ENCODE results near the gene CNTLN.
"Not testable (repeated sequence)": the region's sequence is repeated elsewhere in the genome, so short reads cannot be mapped to it uniquely, and the experiment has no call there.

The CNTLN gene

GRCh38 chr9:17185481-17186029 lies 50.7 kb downstream of the CNTLN start:
- in situ Hi-C loops (cut with MboI; ENCODE audit: low sequenced_read_pairs) = no loop called here

GRCh38 chr9:17191082-17191481 lies 56.2 kb downstream of the CNTLN start:
- in situ Hi-C loops (cut with MboI; ENCODE audit: low sequenced_read_pairs) = no loop called here

DNA sequence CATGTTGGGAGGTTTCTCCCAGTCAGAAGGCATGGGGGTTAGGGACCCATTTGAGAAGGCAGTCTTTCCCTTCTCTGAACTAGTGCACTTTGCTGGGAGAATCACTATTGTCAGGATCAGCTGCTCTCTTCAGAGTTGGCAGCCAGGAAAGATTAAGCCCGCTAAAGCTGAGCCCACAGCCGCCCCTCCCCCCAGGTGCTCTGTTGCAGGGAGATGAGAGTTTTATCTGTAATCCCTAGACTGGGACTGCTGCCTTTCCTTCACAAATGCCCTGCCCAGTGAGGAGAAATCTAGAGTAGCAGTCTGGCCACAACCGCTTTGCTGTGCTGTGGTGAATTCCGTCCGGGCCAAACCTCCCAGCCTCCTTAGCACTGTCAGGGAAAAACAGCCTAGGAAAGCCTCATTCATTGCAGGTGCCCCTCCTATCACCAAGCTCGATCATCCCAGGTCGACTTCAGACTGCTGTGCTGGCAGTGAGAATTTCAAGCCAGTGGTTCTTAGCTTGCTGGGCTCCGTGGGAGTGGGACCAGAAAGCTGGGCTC lies 69.8 kb downstream of the CNTLN start:
- in situ Hi-C loops (cut with MboI; ENCODE audit: low sequenced_read_pairs) = no loop called here

DNA sequence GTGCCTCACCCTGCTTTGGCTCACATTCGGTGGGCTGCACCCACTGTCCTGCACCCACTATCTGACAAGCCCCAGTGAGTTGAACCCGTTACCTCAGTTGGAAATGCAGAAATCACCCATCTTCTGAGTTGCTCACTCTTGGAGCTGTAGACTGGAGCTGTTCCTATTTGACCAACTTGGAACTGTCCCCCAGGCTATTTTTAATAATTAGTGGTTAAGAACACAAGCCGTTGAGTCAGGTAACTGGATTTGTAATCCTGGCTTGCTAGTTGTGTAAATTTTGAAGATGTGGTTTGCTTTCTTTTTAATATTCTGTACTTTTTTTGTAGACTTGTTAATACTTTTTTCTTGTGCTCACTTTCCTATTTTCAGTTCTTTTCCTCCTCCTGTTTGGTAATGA lies 81.2 kb downstream of the CNTLN start:
- in situ Hi-C loops (cut with MboI; ENCODE audit: low sequenced_read_pairs) = no loop called here

DNA sequence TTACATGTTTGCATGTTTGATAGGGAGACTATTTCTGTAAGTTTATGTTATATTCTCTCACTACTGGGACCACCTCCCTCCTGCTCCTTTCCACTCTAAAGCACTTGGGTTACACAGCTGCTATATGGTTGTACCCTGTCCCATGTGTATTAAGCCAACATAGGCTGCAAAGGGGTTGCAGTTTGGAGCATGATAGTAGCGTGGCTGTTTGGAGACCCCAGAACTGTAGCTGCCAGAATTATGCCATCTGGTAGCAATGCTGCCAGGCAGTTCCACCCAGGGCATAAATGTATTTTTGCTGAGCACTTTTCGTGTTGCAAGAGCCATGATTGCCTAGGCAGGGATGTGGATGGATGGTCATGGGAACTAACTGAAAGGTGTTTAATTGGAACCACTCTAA lies 81.8 kb downstream of the CNTLN start:
- in situ Hi-C loops (cut with MboI; ENCODE audit: low sequenced_read_pairs) = no loop called here

- in situ Hi-C loops (cut with MboI; ENCODE audit: low sequenced_read_pairs) = no loop called here
Measured at GRCh38 chr9:17217272-17217671, 82.4 kb downstream of the CNTLN start.

- in situ Hi-C loops (cut with MboI; ENCODE audit: low sequenced_read_pairs) = no loop called here
Measured at GRCh38 chr9:17219261-17219660, 84.4 kb downstream of the CNTLN start.

DNA sequence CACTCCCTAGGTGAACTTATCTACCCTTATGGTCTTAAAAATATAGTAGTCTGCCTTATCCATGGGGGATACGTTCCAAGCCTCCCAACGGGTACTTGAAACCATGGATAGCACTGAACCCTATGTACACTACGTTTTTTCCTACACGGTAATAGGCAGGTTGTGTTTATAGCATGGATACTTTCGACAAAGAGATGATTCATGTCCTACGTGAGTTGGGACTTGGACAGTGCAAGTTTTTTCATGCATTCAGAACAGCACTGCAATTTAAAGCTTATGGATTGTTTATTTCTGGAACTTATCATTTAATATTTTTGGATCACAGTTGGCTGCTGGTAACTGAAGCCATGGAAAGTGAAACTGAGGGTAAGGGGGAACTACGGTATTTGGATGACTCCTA lies 88.1 kb downstream of the CNTLN start:
- in situ Hi-C loops (cut with MboI; ENCODE audit: low sequenced_read_pairs) = no loop called here

GRCh38 chr9:17225407-17225806 lies 90.6 kb downstream of the CNTLN start:
- in situ Hi-C loops (cut with MboI; ENCODE audit: low sequenced_read_pairs) = no loop called here

DNA sequence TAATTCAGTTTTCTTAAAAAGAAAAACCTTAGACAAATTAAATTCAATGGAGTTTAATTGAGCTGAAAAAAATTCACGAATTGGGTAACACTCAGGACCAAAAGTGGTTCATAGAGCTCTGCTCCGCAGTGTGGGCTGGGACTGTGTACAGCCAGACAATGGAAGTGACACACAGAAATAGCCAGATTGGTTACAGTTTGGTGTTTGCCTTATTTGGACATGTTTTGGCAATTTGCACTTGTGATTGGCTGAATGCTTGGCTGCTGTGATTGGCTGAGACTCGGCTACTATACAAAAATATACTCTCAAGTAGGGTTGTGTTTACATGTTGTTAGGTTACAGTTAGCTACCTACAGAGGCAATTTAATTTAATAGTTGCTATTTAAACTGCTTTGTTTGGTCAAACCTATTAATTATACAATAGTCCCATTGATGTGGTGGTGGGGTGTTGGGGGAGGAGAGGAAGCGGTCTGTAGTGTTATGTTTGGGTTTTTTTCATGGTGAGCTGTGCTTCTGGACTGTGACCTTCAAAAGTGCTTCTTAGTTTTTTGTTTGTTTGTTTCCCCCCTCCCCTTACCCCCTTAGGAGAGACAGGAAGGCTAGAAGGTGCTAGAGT lies 95.2 kb downstream of the CNTLN start:
- in situ Hi-C loops (cut with MboI; ENCODE audit: low sequenced_read_pairs) = no loop called here

GRCh38 chr9:17230646-17231045 lies 95.8 kb downstream of the CNTLN start:
- in situ Hi-C loops (cut with MboI; ENCODE audit: low sequenced_read_pairs) = no loop called here

GRCh38 chr9:17236147-17236546 lies 101.3 kb downstream of the CNTLN start:
- in situ Hi-C loops (cut with MboI; ENCODE audit: low sequenced_read_pairs) = no loop called here

DNA sequence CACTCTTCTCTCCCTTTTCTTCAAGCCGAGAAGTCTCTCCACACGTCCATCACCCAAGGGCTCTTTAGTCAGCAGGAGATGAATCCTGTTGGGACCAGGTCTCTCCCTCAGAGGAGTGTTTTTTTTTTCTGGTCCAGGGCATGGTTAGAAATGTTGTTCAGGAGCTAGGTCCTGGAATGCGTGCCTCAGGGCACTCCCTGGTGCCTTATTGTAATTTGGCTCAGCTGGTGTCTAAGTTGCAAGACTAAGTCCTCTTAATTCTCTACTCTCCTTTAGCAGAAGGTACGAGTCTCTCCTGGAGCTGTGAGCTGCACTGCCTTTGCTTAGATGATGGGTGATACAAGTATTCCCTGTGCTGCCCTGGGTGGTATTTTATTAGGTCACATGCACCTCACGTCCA lies 111.9 kb downstream of the CNTLN start:
- in situ Hi-C loops (cut with MboI; ENCODE audit: low sequenced_read_pairs) = no loop called here

DNA sequence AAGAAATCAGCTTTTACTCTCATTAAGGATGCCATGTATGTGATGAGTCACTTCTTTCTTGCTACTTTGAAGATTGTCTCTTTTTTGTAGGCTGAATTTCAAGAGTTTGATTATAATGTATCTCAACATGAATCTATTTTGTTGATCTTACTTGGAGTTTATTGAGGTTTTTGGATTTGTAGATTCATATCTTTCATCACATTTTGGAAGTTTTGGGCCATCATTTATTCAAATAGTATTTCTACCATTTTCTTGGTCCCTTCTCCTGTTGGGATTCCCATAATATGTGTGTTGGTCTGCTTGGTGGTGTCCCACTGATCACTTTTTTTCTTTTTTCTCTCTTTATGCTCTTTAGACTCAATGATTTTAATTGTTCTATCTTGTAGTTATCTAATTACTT lies 116.3 kb downstream of the CNTLN start:
- in situ Hi-C loops (cut with MboI; ENCODE audit: low sequenced_read_pairs) = no loop called here

DNA sequence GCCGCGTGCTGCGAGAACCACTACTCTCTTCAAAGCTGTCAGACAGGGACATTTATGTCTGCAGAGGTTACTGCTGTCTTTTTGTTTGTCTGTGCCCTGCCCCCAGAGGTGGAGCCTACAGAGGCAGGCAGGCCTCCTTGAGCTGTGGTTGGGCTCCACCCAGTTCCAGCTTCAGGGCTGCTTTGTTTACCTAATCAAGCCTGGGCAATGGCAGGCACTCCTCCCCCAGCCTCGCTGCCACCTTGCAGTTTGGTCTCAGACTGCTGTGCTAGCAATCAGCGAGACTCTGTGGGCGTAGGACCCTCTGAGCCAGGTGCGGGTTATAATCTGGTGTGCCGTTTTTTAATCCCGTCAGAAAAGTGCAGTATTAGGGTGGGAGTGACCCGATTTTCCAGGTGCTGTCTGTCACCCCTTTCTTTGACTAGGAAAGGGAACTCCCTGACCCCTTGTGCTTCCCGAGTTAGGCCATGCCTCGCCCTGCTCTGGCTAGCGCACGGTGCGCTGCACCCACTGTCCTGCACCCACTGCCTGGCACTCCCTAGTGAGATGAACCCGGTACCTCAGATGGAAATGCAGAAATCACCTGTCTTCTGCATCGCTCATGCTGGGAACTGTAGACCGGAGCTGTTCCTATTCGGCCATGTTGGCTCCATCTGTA lies 133.8 kb downstream of the CNTLN start:
- in situ Hi-C loops (cut with MboI; ENCODE audit: low sequenced_read_pairs) = not testable (repeated sequence)

DNA sequence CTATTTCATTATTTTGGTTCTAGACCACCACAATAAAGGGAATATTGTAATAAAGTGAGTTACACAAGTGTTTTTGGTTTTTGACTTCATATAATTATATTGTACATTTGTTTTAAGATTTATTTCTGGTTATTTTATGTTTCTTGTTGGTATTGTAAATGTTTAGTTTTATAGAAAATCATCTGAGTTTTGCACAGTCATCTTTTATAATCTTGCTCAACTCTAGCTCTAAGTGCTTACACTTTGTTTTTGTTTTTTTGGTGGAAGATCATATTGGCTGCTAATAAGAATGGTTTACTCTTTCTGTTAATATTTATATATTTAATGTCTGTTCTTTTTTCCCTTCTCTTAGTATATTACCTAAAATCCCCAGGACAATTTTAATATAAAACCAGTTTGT lies 135.0 kb downstream of the CNTLN start:
- in situ Hi-C loops (cut with MboI; ENCODE audit: low sequenced_read_pairs) = no loop called here

DNA sequence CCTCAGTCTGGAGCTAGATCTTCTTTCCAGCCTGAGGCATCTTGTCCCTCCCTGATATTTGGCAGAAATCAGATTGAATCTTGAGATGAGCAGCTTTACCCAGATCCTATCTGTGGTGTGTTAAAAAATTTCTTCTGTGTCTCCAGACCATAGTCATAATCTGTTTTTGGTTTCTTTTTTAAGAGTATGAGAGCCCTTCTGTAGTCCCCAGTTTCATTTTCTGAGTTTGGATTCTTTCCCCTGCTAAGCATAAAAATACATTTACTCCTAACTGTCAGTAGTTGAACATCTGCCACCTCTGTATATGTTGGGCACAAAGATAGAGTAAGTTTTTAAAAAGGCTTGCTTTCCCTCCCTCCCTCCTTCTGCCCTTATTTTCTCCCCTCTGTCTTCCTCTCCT lies 137.7 kb downstream of the CNTLN start:
- in situ Hi-C loops (cut with MboI; ENCODE audit: low sequenced_read_pairs) = no loop called here

- in situ Hi-C loops (cut with MboI; ENCODE audit: low sequenced_read_pairs) = no loop called here
Measured at GRCh38 chr9:17280350-17281012, 145.6 kb downstream of the CNTLN start.

- in situ Hi-C loops (cut with MboI; ENCODE audit: low sequenced_read_pairs) = not testable (repeated sequence)
Measured at GRCh38 chr9:17290673-17291072, 155.8 kb downstream of the CNTLN start.

DNA sequence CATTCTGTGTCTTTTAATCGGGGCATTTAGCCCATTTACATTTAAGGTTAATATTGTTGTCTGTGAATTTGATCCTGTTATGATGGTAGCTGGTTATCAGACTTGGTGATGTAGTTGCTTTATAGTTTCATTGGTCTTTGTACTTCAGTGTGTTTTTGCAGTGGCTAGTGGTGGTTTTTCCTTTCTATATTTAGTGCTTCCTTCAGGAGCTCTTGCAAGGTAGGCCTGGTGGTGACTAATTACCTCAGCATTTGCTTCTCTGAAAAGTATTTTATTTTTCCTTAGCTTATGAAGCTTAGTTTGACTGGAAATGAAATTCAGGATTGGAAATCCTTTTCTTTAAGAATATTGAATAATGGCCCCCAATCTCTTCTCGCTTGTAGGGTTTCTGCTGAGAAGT lies 156.9 kb downstream of the CNTLN start:
- in situ Hi-C loops (cut with MboI; ENCODE audit: low sequenced_read_pairs) = no loop called here

DNA sequence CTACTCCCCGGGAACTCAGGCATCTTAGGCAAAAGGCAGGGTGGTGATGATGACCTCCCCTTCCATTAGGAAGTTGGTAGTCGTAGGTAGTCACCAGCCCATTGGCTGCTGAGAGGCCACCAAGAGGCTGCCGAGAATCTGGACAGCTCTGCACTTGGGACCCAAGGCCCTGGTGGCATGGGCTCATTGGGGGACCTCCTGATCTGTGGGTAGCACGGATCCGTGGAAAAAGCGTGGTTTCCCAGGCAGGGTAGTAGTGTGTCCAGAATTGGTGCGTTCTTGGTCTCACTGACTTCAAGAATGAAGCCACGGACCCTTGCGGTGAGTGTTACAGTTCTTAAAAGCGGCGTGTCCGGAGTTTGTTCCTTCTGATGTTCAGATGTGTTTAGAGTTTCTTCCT lies 158.8 kb downstream of the CNTLN start:
- in situ Hi-C loops (cut with MboI; ENCODE audit: low sequenced_read_pairs) = no loop called here
